ENCODE results near the gene MOB2.

The MOB2 gene

DNA sequence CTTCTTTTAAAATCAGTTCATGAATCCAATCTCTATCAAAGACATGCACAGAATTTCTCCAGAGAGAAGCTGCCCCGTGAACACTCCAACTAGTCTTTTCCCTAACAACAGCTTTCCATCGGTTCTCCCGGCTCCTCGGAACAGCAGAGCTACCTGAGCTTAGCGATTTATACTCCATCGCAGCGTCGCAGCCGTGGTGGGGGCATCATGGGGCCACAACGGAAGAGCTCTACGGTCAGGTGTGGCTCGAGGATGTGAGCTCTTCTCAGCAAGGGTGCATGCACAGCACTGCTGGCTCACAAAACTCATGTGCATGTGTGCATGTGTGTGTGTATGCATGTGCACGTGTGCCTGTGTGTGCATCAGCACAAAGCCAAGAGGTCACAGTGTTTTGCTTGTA, 11.7 kb upstream of the MOB2 start:
- H3K27me3 ChIP-seq = no peaks in the 10 kb centered on the region
- no peaks in the 10 kb centered on the region for H3K9me3 ChIP-seq
- no peak overlapping the region for H3K4me3 ChIP-seq (ENCODE audit: low read depth, low read length)
- no peaks in the 10 kb centered on the region for H3K36me3 ChIP-seq
- DNase-seq = no peak
- no peaks in the 10 kb centered on the region for H3K4me1 ChIP-seq
- TF ChIP-seq, protein P1, sequence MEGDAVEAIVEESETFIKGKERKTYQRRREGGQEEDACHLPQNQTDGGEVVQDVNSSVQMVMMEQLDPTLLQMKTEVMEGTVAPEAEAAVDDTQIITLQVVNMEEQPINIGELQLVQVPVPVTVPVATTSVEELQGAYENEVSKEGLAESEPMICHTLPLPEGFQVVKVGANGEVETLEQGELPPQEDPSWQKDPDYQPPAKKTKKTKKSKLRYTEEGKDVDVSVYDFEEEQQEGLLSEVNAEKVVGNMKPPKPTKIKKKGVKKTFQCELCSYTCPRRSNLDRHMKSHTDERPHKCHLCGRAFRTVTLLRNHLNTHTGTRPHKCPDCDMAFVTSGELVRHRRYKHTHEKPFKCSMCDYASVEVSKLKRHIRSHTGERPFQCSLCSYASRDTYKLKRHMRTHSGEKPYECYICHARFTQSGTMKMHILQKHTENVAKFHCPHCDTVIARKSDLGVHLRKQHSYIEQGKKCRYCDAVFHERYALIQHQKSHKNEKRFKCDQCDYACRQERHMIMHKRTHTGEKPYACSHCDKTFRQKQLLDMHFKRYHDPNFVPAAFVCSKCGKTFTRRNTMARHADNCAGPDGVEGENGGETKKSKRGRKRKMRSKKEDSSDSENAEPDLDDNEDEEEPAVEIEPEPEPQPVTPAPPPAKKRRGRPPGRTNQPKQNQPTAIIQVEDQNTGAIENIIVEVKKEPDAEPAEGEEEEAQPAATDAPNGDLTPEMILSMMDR (IDR thresholded peaks at IDR 0.05; ENCODE audit: low read depth, low read length) = no peak

DNA sequence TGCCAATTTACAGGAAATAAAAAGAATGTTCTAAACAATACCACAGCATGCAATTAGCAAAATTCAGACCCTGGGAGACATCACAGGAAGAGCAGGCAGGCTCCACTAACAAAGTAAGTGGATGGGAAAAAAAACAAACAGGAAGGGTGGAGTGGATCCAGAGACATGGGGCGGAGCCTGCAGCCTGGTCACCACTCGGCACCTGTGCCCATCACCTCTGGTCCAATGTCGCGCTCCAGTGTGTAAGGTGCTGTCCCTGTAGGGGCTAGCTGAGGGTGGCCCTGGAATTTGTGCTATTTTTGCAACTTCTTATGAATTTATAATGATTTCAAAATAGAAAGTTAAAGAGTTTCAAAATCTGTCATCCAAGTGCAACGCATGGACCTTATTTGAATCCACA, 11.0 kb upstream of the MOB2 start:
- H3K9me3 ChIP-seq = no peaks in the 10 kb centered on the region
- TF ChIP-seq, protein P1 (IDR thresholded peaks at IDR 0.05; ENCODE audit: low read depth, low read length) = no peak
- H3K4me1 ChIP-seq = no peaks in the 10 kb centered on the region
- no peak overlapping the region for H3K4me3 ChIP-seq (ENCODE audit: low read depth, low read length)
- no peaks in the 10 kb centered on the region for H3K36me3 ChIP-seq
- no peak for DNase-seq
- no peaks in the 10 kb centered on the region for H3K27me3 ChIP-seq

DNA sequence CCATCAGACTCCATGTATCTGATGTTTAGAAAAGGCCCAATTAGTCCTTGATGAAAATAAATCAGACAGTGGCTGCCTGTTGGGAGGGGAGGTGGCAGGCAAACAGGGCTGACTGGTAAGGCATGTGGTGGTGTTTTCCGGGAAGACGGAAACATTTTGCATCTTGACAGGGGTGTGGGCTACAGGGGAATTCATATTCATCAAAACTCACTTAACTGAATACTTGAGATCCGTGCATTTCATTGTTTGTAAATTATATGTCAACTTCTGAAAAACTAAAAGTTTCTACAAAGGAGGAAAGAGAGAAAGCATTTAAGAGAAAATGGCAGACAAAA, 10.1 kb upstream of the MOB2 start:
- TF ChIP-seq, protein P1 (IDR thresholded peaks at IDR 0.05; ENCODE audit: low read depth, low read length) = no peak
- H3K36me3 ChIP-seq = no peaks in the 10 kb centered on the region
- H3K4me1 ChIP-seq = no peaks in the 10 kb centered on the region
- H3K4me3 ChIP-seq (ENCODE audit: low read depth, low read length) = no peak overlapping the region
- no peak for DNase-seq
- no peaks in the 10 kb centered on the region for H3K27me3 ChIP-seq
- no peaks in the 10 kb centered on the region for H3K9me3 ChIP-seq

DNA sequence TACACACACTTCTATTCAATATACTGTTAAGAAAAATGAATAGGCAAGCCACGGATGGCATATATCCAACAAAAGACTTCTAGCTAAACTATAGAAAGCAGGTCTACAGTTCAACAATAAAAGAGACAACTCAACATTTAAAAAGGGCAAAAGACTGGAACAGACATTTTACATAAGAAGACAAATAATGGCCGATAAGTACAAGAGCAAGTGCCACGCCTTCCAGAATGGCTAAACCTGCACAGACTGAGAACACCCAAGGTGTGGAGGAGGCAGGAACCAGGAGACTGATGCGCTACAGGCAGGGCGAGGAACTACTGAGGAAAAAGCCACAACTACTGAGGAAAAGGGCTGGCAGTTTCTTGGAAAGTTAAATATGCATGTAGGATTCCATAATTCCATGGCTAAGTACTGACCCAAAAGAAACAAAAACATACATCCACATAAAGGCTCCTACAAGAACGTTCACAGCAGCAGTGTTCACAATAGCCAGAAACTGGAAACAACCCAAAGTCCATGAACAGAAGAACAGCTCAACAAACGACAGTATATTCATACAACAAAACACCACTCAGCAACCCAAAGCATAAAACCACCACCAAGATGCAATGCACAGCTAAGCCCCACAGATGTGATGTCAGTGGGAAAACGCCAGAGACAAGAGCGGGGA, 9.6 kb upstream of the MOB2 start:
- H3K36me3 ChIP-seq = no peaks in the 10 kb centered on the region
- TF ChIP-seq, protein P1 (IDR thresholded peaks at IDR 0.05; ENCODE audit: low read depth, low read length) = no peak
- no peak overlapping the region for H3K4me3 ChIP-seq (ENCODE audit: low read depth, low read length)
- H3K9me3 ChIP-seq = no peaks in the 10 kb centered on the region
- H3K4me1 ChIP-seq = no peaks in the 10 kb centered on the region
- DNase-seq = no peak
- no peaks in the 10 kb centered on the region for H3K27me3 ChIP-seq

DNA sequence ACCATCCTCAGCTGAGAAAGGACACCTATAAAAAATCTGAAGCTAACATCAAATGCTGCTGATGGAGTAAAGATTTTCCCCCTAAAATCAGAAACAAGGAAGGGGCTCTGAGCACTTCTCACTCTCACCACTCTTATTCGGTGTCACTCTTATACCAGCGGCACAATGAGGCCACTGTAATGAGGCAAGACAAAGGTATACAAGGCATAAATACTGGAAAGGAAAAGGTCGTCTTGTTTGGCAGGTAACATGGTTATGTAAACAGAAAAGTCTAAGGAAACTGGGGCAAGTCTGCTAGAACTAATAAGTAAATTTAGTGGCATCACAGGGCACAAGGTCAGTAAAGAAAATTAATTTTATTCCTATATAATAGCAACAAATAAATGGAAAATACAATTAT, 8.1 kb upstream of the MOB2 start:
- Histone ChIP-seq H3K27me3 (no peaks in the 10 kb centered on the region), H3K4me1 (no peaks in the 10 kb centered on the region), H3K9me3 (no peaks in the 10 kb centered on the region), H3K4me3 (ENCODE audit: low read depth, low read length) (no peak overlapping the region), H3K36me3 (no peaks in the 10 kb centered on the region)
- TF ChIP-seq, protein P1 (IDR thresholded peaks at IDR 0.05; ENCODE audit: low read depth, low read length) = no peak
- no peak for DNase-seq

DNA sequence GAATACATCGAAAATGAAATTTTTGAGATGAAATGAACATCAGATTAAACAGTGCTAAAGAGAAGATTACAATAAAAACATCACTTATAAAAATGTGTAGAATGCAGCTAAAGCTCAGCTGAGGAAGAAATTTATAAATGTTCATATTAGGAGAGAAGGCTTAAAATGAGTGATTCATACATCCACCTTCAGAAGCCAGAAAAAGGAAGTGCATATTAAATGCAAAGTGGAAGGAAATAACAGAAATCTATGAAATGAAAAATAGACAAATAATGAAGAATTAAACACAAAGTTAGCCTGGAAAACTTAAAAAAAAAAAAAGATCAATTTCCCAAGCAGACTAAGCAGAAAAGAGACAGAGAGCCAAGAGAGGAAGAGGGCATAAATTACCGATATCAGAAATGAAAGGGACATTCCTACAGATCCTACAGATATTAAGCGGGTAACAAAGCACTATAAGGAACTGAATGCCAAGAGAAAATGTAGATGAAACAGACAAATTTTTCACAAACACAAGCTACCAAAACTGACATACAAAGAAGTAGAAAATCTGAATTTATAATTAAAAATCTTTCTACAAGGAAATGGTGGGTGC, 7.2 kb upstream of the MOB2 start:
- TF ChIP-seq, protein P1 (IDR thresholded peaks at IDR 0.05; ENCODE audit: low read depth, low read length) = no peak
- no peaks in the 10 kb centered on the region for H3K27me3 ChIP-seq
- H3K36me3 ChIP-seq = no peaks in the 10 kb centered on the region
- H3K4me3 ChIP-seq (ENCODE audit: low read depth, low read length) = no peak overlapping the region
- no peaks in the 10 kb centered on the region for H3K4me1 ChIP-seq
- DNase-seq = no peak
- no peaks in the 10 kb centered on the region for H3K9me3 ChIP-seq

Measured in BE2C (cell line).